GM19193 (cell line): ENCODE measurements around the gene ADGRG2.

ENCODE experiments used
- POLR2A ChIP-seq: IDR thresholded peaks from 4 replicates; pipeline ENCODE4 v1.6.1; 2011; ENCODE audit not compliant: insufficient read depth, insufficient read length; ENCODE audit errors: extremely low read depth

ADGRG2 gene, protein sequence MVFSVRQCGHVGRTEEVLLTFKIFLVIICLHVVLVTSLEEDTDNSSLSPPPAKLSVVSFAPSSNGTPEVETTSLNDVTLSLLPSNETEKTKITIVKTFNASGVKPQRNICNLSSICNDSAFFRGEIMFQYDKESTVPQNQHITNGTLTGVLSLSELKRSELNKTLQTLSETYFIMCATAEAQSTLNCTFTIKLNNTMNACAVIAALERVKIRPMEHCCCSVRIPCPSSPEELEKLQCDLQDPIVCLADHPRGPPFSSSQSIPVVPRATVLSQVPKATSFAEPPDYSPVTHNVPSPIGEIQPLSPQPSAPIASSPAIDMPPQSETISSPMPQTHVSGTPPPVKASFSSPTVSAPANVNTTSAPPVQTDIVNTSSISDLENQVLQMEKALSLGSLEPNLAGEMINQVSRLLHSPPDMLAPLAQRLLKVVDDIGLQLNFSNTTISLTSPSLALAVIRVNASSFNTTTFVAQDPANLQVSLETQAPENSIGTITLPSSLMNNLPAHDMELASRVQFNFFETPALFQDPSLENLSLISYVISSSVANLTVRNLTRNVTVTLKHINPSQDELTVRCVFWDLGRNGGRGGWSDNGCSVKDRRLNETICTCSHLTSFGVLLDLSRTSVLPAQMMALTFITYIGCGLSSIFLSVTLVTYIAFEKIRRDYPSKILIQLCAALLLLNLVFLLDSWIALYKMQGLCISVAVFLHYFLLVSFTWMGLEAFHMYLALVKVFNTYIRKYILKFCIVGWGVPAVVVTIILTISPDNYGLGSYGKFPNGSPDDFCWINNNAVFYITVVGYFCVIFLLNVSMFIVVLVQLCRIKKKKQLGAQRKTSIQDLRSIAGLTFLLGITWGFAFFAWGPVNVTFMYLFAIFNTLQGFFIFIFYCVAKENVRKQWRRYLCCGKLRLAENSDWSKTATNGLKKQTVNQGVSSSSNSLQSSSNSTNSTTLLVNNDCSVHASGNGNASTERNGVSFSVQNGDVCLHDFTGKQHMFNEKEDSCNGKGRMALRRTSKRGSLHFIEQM

GRCh38 chrX:19121898-19122640 is at the start of gene ADGRG2:
Gene ADGRG2, minus strand, starts transcription at chrX:19122468. Its CDS starts 53,634 bp downstream, at chrX:19068834.
- no peak for TF ChIP-seq POLR2A

- TF ChIP-seq POLR2A: no peak
Measured at GRCh38 chrX:19168609-19169008, 46.3 kb upstream of the ADGRG2 start.

GRCh38 chrX:19162851-19163250 is 40.6 kb upstream of the ADGRG2 start:
- no peak for TF ChIP-seq POLR2A

DNA sequence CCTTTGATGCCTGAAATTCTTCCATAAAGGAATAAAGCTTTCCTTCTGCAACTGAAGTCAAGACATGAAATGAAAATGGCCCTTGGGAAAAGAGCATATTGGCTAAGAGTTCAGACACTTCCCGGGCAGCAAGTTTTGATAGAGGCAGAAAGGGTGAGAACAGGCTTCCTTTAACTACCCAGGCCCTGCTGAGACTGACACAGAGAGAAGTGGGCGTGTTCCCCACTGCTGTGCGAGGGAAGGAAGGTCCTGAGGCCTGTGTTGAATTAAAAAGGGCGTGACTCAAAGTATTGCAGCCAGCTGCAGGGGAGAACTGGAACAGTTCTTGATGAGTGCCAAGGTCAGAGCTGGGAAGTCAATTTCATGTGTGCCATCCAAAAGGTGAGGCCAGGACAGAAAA is 33.9 kb upstream of the ADGRG2 start:
- TF ChIP-seq POLR2A: no peak

- TF ChIP-seq POLR2A: no peak
Measured at GRCh38 chrX:19152762-19153161, 30.5 kb upstream of the ADGRG2 start.

DNA sequence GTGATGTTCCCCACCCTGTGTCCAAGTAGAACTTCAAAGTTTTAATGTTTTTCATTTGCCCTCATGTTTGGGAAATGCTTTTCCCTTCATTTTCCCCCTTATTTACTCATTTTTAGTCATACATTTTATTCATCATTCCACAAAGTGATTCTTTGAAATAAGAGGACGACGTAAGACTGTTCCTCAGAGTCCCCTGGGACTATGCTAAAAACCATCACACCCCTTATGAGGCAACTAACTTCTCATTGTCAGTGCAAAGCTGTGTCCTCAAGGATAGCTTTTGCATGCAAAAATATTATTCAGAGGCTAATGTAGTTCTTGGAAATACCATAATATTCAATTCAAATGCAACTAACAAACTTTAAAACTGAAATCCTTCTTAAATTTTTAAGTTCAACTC is 14.8 kb upstream of the ADGRG2 start:
- TF ChIP-seq POLR2A: no peak

DNA sequence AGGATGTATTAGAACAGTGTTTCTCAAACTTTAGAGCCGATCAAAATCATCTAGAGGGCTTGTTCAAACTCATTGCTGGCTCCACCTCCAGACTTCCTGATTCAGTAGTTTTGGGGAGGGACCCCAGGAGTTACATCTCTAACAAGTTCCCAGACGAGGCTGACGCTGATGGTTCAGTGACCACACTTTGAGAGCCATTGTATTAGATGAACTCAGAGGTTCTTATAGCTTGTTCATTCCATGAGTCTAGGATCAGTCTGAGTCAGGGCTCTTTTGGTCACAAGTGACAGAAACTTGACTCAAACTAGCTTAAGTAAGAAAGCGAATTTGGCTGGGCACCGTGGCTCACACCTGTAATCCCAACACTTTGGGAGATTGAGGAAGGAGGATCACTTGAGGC is 11.5 kb upstream of the ADGRG2 start:
- TF ChIP-seq POLR2A: no peak

GRCh38 chrX:19133231-19133630 is 11.0 kb upstream of the ADGRG2 start:
- no peak for TF ChIP-seq POLR2A

DNA sequence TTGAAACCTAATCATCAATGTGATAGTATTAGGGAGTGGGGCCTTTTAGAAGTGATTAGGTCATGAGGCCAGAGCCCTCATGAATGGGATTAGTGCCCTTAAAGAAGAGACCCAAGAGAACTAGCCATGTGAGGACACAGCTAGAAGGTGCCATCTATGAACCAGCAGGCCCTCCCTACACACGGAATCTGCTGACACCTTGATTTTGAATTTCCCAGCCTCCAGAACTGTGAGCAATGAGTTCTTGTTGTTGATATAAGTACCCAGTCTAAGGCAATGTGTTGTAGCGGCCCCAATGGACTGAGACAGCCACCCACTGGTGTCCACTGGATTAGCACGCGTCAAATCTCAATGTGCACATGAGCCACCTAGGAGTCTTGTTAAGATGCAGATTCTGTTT is 8.4 kb upstream of the ADGRG2 start:
- no peak for TF ChIP-seq POLR2A

- no peak for TF ChIP-seq POLR2A
Measured at GRCh38 chrX:19129694-19130093, 7.4 kb upstream of the ADGRG2 start.

DNA sequence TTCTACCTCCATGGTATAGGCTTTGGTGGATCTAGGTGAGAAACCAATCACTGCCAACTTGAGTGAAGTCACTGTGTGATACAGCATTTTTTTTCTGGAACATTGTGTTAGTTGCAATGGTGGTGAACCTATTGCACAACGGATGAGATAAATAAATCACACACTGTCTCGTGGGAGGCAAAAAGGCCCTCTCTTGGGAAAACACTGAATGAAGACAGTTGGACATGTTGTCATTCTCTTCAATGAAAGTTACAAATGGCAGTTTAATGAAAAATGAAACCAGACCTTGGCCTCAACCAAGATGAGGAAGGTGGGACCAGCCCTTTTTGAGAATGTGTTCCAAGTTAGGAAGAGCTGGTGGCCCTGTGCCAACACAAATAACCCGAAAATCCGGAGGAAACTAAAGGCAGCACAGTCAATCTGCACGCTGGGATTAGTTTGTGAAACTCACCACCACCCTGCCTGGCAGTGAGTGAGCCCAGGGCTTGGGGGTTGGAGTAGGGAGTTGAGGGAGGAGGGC is 5.4 kb upstream of the ADGRG2 start:
- no peak for TF ChIP-seq POLR2A

- TF ChIP-seq POLR2A: no peak
Measured at GRCh38 chrX:19122641-19123009, 357 bp upstream of the ADGRG2 start.

- TF ChIP-seq POLR2A: no peak
Measured at GRCh38 chrX:19121466-19121865, 802 bp downstream of the ADGRG2 start.

DNA sequence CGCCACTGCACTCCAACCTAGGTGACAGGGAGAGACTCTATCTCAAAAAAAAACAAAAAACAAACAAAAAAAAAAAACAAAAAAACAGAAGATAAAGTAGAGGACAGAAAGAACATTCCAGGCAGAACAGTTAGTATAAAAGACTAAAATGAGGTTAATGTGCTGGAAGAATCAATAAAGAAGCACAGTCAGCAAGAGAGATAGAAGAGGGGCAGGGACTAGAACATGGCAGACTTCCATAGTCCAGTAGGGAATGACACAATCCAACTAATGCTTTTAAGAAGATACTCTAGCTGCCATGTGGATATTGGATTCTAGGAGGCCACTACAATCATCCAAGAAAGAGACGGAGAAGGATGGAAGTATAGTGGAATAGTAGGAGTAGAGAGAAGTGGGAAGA is 11.6 kb downstream of the ADGRG2 start:
- no peak for TF ChIP-seq POLR2A

DNA sequence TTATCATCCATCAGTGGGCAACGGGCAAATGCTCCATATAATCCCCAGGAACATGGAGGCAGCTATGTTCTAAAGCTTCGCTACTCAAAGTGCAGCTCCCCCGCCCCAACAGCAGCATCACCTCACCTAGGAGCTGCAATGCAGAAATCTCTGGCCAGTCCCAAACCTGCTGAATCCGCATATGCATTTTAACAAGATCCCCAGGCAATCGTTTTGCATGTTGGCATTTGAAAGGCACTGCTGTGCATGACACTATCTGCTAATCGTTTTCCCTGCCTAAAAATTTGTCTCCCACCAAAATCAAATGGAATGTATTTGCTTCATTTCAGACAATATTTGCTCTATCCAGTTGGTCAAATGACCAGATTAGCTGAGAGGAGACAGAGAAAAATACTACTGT is 15.2 kb downstream of the ADGRG2 start:
- TF ChIP-seq POLR2A: no peak
